HepG2 (cell line): Measurements from ENCODE around the gene PTPRD. TPM values are rescaled to one million over a fixed set of nuclear protein-coding genes. Genes with fewer than 3 reads are reported as not detected.

Source experiments
- ATAC-seq: fragments of 200-7000 bp; cut with Tn5 transposase; 3 replicates; pipeline ENCODE4 v1.9.1; 2020; ENCODE audit warnings: mild to moderate bottlenecking, moderate library complexity
- BruUV-seq: library from RNA; stranded (reverse); fragments of 400-500 nt; replicated peaks from 2 replicates; lab custom pipeline; 2021; lab: Mats Ljungman, UMichigan
- CTCF ChIA-PET: fragments of 300-600 bp; formaldehyde crosslinking; extraction: SDS; loops from one replicate; lab custom pipeline; 2021; ENCODE audit warnings: low total read pairs, inconsistent platforms, low intra/inter-chr PET ratio; lab: Yijun Ruan, JAX
- POLR2A ChIA-PET: fragments of 350-600 bp; sonication (Branson Sonifier 250); formaldehyde crosslinking; loops from one replicate; lab custom pipeline; 2020; ENCODE audit warnings: antibody characterized with exemption, inconsistent platforms; lab: Yijun Ruan, JAX
- DNase-seq: peaks from one replicate; pipeline ENCODE4 v3.0.0-alpha.2; 2015; ENCODE audit warnings: low spot score
- FAIRE-seq: peaks from 3 replicates; lab custom pipeline; 2011; peaks lifted over from hg19 to GRCh38; lab: Jason Lieb, UNC
- H2AFZ ChIP-seq: one replicate; pipeline ENCODE4 v1.6.1; 2011; ENCODE audit warnings: low read length, inconsistent platforms
- H3K27ac ChIP-seq: fragments of 300-600 bp; 3 replicates; pipeline ENCODE4 v1.8.0; 2011; ENCODE audit warnings: mixed run types, mild to moderate bottlenecking, mixed read lengths, low read length, inconsistent platforms; ENCODE audit not compliant: insufficient read depth; ENCODE audit errors: extremely low read length
- H3K27me3 ChIP-seq, 2 experiments: fragments of 200-600 bp in 1 of 2; 2 replicates in 1 of 2; 3 replicates in 1 of 2; pipeline versions ENCODE4 v1.6.0 to v1.8.0; 2011; ENCODE audit warnings: low read length in 2 of 2, mild to moderate bottlenecking in 2 of 2, moderate library complexity in 2 of 2, inconsistent platforms in 1 of 2; ENCODE audit not compliant: insufficient read depth in 2 of 2, control insufficient read depth in 1 of 2
- H3K36me3 ChIP-seq, 2 experiments: fragments of 200-600 bp in 1 of 2; replicated peaks in 1 of 2; 2 replicates in 1 of 2; 3 replicates in 1 of 2; pipeline versions ENCODE4 v1.5.1 to v1.8.0; 2011; ENCODE audit warnings: low read length in 2 of 2, inconsistent platforms in 1 of 2; ENCODE audit not compliant: insufficient read depth in 2 of 2, control insufficient read depth in 1 of 2
- H3K4me1 ChIP-seq: 2 replicates; pipeline ENCODE4 v1.5.1; 2012; ENCODE audit warnings: low read length, inconsistent platforms; ENCODE audit not compliant: insufficient read depth
- H3K4me2 ChIP-seq: 2 replicates; pipeline ENCODE4 v1.6.0; 2011; ENCODE audit warnings: low read depth, low read length, inconsistent platforms
- H3K4me3 ChIP-seq, 3 experiments: fragments of 200-600 bp in 1 of 3; sonication (generic), shearing (Covaris generic) in 1 of 3; replicated peaks in 1 of 3; 2 replicates each; pipeline ENCODE4 v1.5.1; 2011 to 2016; ENCODE audit warnings: low read length in 3 of 3, inconsistent platforms in 2 of 3, low read depth in 2 of 3, mild to moderate bottlenecking in 2 of 3, control low read depth in 1 of 3, mixed read lengths in 1 of 3; ENCODE audit not compliant: insufficient read depth in 1 of 3
- H3K79me2 ChIP-seq: one replicate; pipeline ENCODE4 v1.6.1; 2011; ENCODE audit warnings: low read length, inconsistent platforms; ENCODE audit not compliant: insufficient read depth
- H3K9ac ChIP-seq: 2 replicates; pipeline ENCODE4 v1.6.0; 2011; ENCODE audit warnings: mild to moderate bottlenecking, low read depth, low read length, inconsistent platforms; ENCODE audit not compliant: insufficient read depth
- H3K9me3 ChIP-seq: 2 replicates; pipeline ENCODE4 v1.5.1; 2012; ENCODE audit warnings: mild to moderate bottlenecking, low read length
- H4K20me1 ChIP-seq: 2 replicates; pipeline ENCODE4 v1.6.0; 2011; ENCODE audit warnings: inconsistent platforms, mild to moderate bottlenecking, low read length, moderate library complexity; ENCODE audit not compliant: insufficient read depth
- BCL3 ChIP-seq: sonication (generic); formaldehyde crosslinking; IDR thresholded peaks from 2 replicates; pipeline ENCODE4 v1.5.1; 2020; ENCODE audit warnings: mild to moderate bottlenecking, missing genetic modification reagents, moderate library complexity
- CENPX ChIP-seq: sonication (generic); formaldehyde crosslinking; IDR thresholded peaks from 2 replicates; pipeline ENCODE4 v1.9.0; 2021; ENCODE audit warnings: mild to moderate bottlenecking, missing genetic modification reagents, moderate library complexity
- DNMT1 ChIP-seq: sonication (generic); formaldehyde crosslinking; IDR thresholded peaks from 2 replicates; pipeline ENCODE4 v1.5.1; 2020; ENCODE audit warnings: mild to moderate bottlenecking, missing genetic modification reagents
- SP5 ChIP-seq: IDR thresholded peaks from 2 replicates; pipeline ENCODE4 v1.6.1; 2016; ENCODE audit warnings: low read depth, borderline replicate concordance
- SRF ChIP-seq: IDR thresholded peaks from 2 replicates; pipeline ENCODE4 v1.6.1; 2011; ENCODE audit warnings: mild to moderate bottlenecking, low read depth, low read length, moderate library complexity
- UBTF ChIP-seq: sonication (generic); formaldehyde crosslinking; IDR thresholded peaks from 2 replicates; pipeline ENCODE4 v1.4.0; 2020; ENCODE audit warnings: mild to moderate bottlenecking, missing genetic modification reagents
- ZNF225 ChIP-seq: sonication (generic); formaldehyde crosslinking; IDR thresholded peaks from 2 replicates; pipeline ENCODE4 v1.4.0; 2020; ENCODE audit warnings: mild to moderate bottlenecking, missing genetic modification reagents
- ZNF441 ChIP-seq: sonication (generic); formaldehyde crosslinking; IDR thresholded peaks from 2 replicates; pipeline ENCODE4 v1.7.0; 2021; ENCODE audit warnings: missing genetic modification reagents, borderline replicate concordance
- WGBS: methylation state at CpG from one replicate; pipeline ENCODE4 v1.1.6; 2017; ENCODE audit warnings: low lambda C conversion rate; 5-methylcytosine and 5-hydroxymethylcytosine counted together
- in situ Hi-C: cut with HindIII; loops from 2 replicates; pipeline ENCODE4 v1.10.0; 2017; ENCODE audit warnings: low pct_unique_long_range_greater_than_20kb; ENCODE audit not compliant: extremely low pct_ligation_motif_present
- intact Hi-C: fragments of 100-400 bp; cut with micrococcal nuclease; formaldehyde crosslinking; loops from one replicate; pipeline ENCODE4 v1.10.0; 2022; ENCODE audit not compliant: unreplicated experiment
- polyA plus RNA-seq, 8 experiments: library from polyadenylated mRNA; depleted of rRNA in 3 of 8; stranded (reverse) in 7 of 8; unstranded in 1 of 8; fragments of >200 nt; fragmentation: Illumina TruSeq in 4 of 8; extraction: Trizol in 4 of 8; gene quantifications; 2 replicates each; pipeline versions ENCODE4 v1.2.1 to v1.2.3, GENCODE V29; 2011 to 2016; ENCODE audit warnings: low read depth in 4 of 8, missing spikeins in 1 of 8, mixed read lengths in 1 of 8; ENCODE audit not compliant: insufficient read depth in 1 of 8
- total RNA-seq, 5 experiments: library from RNA; depleted of rRNA; stranded (reverse); fragments of >200 nt; fragmentation: Illumina TruSeq; extraction: Trizol; gene quantifications; 2 replicates each; pipeline ENCODE4 v1.2.3, GENCODE V29; 2016; ENCODE audit warnings: low read depth in 1 of 5

PTPRD gene
- total and polyA plus RNA-seq, 2 of the 13 experiments (the other 11 are each of a cell fraction or from before 2014, with no cell fraction given), result 0.05 TPM; not detected in 1

- ATAC-seq (no peak), DNase-seq (no peak), FAIRE-seq (no peak)
- Histone ChIP-seq H3K79me2 (no peaks in the 10 kb centered on the region), H3K9ac (no peak overlapping the region), H3K4me3 (no peak overlapping the region), H3K36me3 (no peaks in the 10 kb centered on the region), H4K20me1 (no peaks in the 10 kb centered on the region), H2AFZ (no peak overlapping the region), H3K27ac (no peak overlapping the region), H3K4me1 (no peaks in the 10 kb centered on the region), H3K9me3 (no peaks in the 10 kb centered on the region), H3K27me3 (no peaks in the 10 kb centered on the region), H3K4me2 (no peak overlapping the region)
- in situ Hi-C loops, result no loop called here
- no TSS peak for BruUV-seq
- intact Hi-C loops, result no loop called here
- ChIA-PET POLR2A (no interaction called here), CTCF (no interaction called here)
- TF ChIP-seq BCL3 (CRISPR knock-in tag) (no peak), ZNF441 (CRISPR knock-in tag) (no peak), CENPX (no peak), SP5 (CRISPR knock-in tag) (no peak), ZNF225 (CRISPR knock-in tag) (no peak), UBTF (CRISPR knock-in tag) (no peak), DNMT1 (CRISPR knock-in tag) (no peak), SRF (no peak)
- 0% methylated on average over 2 of the region's 2 CpGs for WGBS
Measured at GRCh38 chr9:8784838-8785237, 1828.0 kb downstream of the PTPRD start.
